ENCODE data around the gene ACAP2.

DNA sequence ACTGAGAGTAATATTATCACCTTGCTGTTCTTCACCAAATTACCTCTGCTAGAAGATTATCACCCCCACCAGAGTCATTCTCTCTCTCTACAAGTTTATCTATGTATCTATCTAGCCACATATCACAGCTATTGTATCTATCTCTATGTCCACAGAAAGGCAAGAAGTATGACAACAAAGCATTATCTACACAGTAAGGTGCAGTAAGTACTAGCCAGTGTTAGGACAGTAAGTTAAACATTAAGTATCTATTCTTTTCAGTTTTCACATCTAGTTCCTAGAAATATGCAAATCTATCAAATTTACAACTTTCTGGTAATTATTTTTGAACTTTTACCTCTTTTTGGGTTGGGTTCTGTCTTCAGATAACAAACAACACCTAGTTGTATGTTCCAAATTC is 145.4 kb downstream of the ACAP2 start:
- TF ChIP-seq CTCF (IDR thresholded peaks at IDR 0.05; ENCODE audit: poor library complexity, severe bottlenecking) = no peak
- no peak for TF ChIP-seq POLR2AphosphoS5 (IDR thresholded peaks at IDR 0.05)
- no peak for TF ChIP-seq EZH2 (IDR thresholded peaks at IDR 0.05; ENCODE audit: borderline replicate concordance, insufficient read depth, low read length, poor library complexity, severe bottlenecking)
- no peak for TF ChIP-seq EP300 (conservative IDR thresholded peaks at IDR 0.05; ENCODE audit: poor library complexity, severe bottlenecking)
- TF ChIP-seq MXI1 (conservative IDR thresholded peaks at IDR 0.05; ENCODE audit: poor library complexity, severe bottlenecking) = no peak
- TF ChIP-seq SMC3 (conservative IDR thresholded peaks at IDR 0.05; ENCODE audit: poor library complexity) = no peak
- no peak for TF ChIP-seq RAD21 (conservative IDR thresholded peaks at IDR 0.05)
- no peak for TF ChIP-seq TAF1 (IDR thresholded peaks at IDR 0.05; ENCODE audit: low read depth)
